HCT116 (cell line): ENCODE measurements around the gene ESD. TPM values are rescaled to one million over a fixed set of nuclear protein-coding genes. Genes with fewer than 3 reads are reported as not detected.

Source experiments
- ATAC-seq: fragments of 200-7000 bp; cut with Tn5 transposase; 2 replicates; pipeline ENCODE4 v1.9.1; 2020; ENCODE audit warnings: mild to moderate bottlenecking, moderate library complexity
- BruUV-seq: library from RNA; stranded (reverse); fragments of 400-500 nt; replicated peaks from 2 replicates; lab custom pipeline; 2021; lab: Mats Ljungman, UMichigan
- CTCF ChIA-PET: fragments of 300-600 bp; sonication (Branson Sonifier 250); formaldehyde crosslinking; loops from one replicate; lab custom pipeline; 2021; ENCODE audit warnings: antibody characterized with exemption; lab: Charles Lee
- POLR2A ChIA-PET: fragments of 300-600, 350-600 bp; sonication (Branson Sonifier 250); formaldehyde crosslinking; loops from one replicate; lab custom pipeline; 2021; ENCODE audit warnings: antibody characterized with exemption; lab: Charles Lee
- RAD21 ChIA-PET, 2 experiments: fragments of 300-600 bp; sonication (Branson Sonifier 250); formaldehyde crosslinking; loops; one replicate each; lab custom pipeline; 2023; ENCODE audit warnings: low total read pairs in 2 of 2; ENCODE audit not compliant: uncharacterized antibody in 2 of 2, unreplicated experiment in 2 of 2, low non-redundant PET in 1 of 2; lab: Charles Lee
- DNase-seq: peaks from one replicate; pipeline ENCODE4 v3.0.0-alpha.2; 2010; ENCODE audit warnings: low read depth, low spot score
- H2AFZ ChIP-seq: fragments of 200-600 bp; shearing (Covaris generic), sonication (generic); 2 replicates; pipeline ENCODE4 v1.6.1; 2017; ENCODE audit warnings: low read depth, mixed run types, mixed read lengths, antibody characterized with exemption, low read length; ENCODE audit not compliant: poor library complexity, severe bottlenecking
- H3K27ac ChIP-seq: 2 replicates; pipeline ENCODE4 v1.5.1; 2012; ENCODE audit warnings: low read depth, low read length
- H3K27me3 ChIP-seq: fragments of 200-600 bp; sonication (generic); 2 replicates; pipeline ENCODE4 v1.6.1; 2016; ENCODE audit warnings: mixed run types, low read length, mixed read lengths; ENCODE audit not compliant: insufficient read depth
- H3K36me3 ChIP-seq, 2 experiments: fragments of 200-500 bp in 1 of 2; fragments of 200-600 bp in 1 of 2; sonication (Bioruptor generic) in 1 of 2; sonication (generic) in 1 of 2; 2 replicates each; pipeline versions ENCODE4 v1.5.1 to v1.6.1; 2014 to 2016; ENCODE audit warnings: low read length in 2 of 2, inconsistent platforms in 1 of 2, mixed read lengths in 1 of 2, mixed run types in 1 of 2; ENCODE audit not compliant: insufficient read depth in 2 of 2, control insufficient read depth in 1 of 2
- H3K4me1 ChIP-seq, 2 experiments: fragments of 200-600 bp in 1 of 2; sonication (generic) in 1 of 2; 2 replicates each; pipeline versions ENCODE4 v1.5.1 to v1.6.1; 2012 to 2017; ENCODE audit warnings: low read length in 2 of 2, inconsistent platforms in 1 of 2, mild to moderate bottlenecking in 1 of 2, mixed read lengths in 1 of 2, mixed run types in 1 of 2, moderate library complexity in 1 of 2; ENCODE audit not compliant: insufficient read depth in 2 of 2, control insufficient read depth in 1 of 2
- H3K4me2 ChIP-seq: fragments of 200-600 bp; sonication (generic); 2 replicates; pipeline ENCODE4 v1.6.1; 2017; ENCODE audit warnings: mixed run types, low read length, mixed read lengths
- H3K4me3 ChIP-seq, 2 experiments: fragments of 200-600 bp in 1 of 2; sonication (generic) in 1 of 2; replicated peaks in 1 of 2; 2 replicates each; pipeline ENCODE4 v1.5.1; 2011 to 2016; ENCODE audit warnings: low read length in 2 of 2, control low read depth in 1 of 2, low read depth in 1 of 2, mild to moderate bottlenecking in 1 of 2, mixed read lengths in 1 of 2, mixed run types in 1 of 2
- H3K79me2 ChIP-seq: fragments of 200-600 bp; sonication (generic); 2 replicates; pipeline ENCODE4 v1.6.1; 2017; ENCODE audit warnings: mild to moderate bottlenecking, mixed run types, low read length, moderate library complexity, mixed read lengths; ENCODE audit not compliant: insufficient read depth
- H3K9ac ChIP-seq: fragments of 200-600 bp; sonication (generic); 2 replicates; pipeline ENCODE4 v1.6.1; 2016; ENCODE audit warnings: low read length, mixed read lengths
- H3K9me2 ChIP-seq: fragments of 200-600 bp; sonication (generic), shearing (Covaris generic); 2 replicates; pipeline ENCODE4 v1.6.1; 2017; ENCODE audit warnings: mixed run types, mild to moderate bottlenecking, moderate library complexity; ENCODE audit not compliant: insufficient read depth
- H3K9me3 ChIP-seq, 2 experiments: fragments of 200-500 bp in 1 of 2; fragments of 200-600 bp in 1 of 2; sonication (Bioruptor generic) in 1 of 2; sonication (generic) in 1 of 2; 2 replicates each; pipeline ENCODE4 v1.6.1; 2014 to 2017; ENCODE audit warnings: low read length in 2 of 2, mixed read lengths in 2 of 2, inconsistent platforms in 1 of 2, low read depth in 1 of 2, mild to moderate bottlenecking in 1 of 2, mixed run types in 1 of 2, moderate library complexity in 1 of 2; ENCODE audit not compliant: control insufficient read depth in 1 of 2, insufficient read depth in 1 of 2
- H4K20me1 ChIP-seq: fragments of 200-600 bp; sonication (generic), shearing (Covaris generic); 2 replicates; pipeline ENCODE4 v1.6.1; 2017; ENCODE audit warnings: mixed run types, mild to moderate bottlenecking, moderate library complexity; ENCODE audit not compliant: insufficient read depth
- CBX3 ChIP-seq: IDR thresholded peaks from 2 replicates; pipeline ENCODE4 v1.6.1; 2012; ENCODE audit warnings: low read depth
- CEBPB ChIP-seq: IDR thresholded peaks from 2 replicates; pipeline ENCODE4 v1.6.1; 2012; ENCODE audit warnings: low read depth
- EGR1 ChIP-seq: IDR thresholded peaks from 2 replicates; pipeline ENCODE4 v1.6.1; 2012; ENCODE audit warnings: low read depth
- ELF1 ChIP-seq: IDR thresholded peaks from 2 replicates; pipeline ENCODE4 v1.6.1; 2012; ENCODE audit warnings: low read depth, borderline replicate concordance
- EZH2phosphoT487 ChIP-seq: fragments of 200-600 bp; IDR thresholded peaks from 2 replicates; pipeline ENCODE4 v1.6.1; 2018; ENCODE audit warnings: antibody characterized with exemption, borderline replicate concordance
- JUND ChIP-seq: IDR thresholded peaks from 2 replicates; pipeline ENCODE4 v1.6.1; 2012
- POLR2A ChIP-seq: IDR thresholded peaks from 2 replicates; pipeline ENCODE4 v1.7.0; 2011; ENCODE audit warnings: borderline replicate concordance; ENCODE audit not compliant: insufficient read depth, insufficient read length; ENCODE audit errors: extremely low read depth
- POLR2AphosphoS5 ChIP-seq: IDR thresholded peaks from 2 replicates; pipeline ENCODE4 v1.6.1; 2011; ENCODE audit warnings: mild to moderate bottlenecking, low read depth, low read length, moderate library complexity
- RAD21 ChIP-seq: IDR thresholded peaks from 2 replicates; pipeline ENCODE4 v1.6.1; 2012; ENCODE audit warnings: low read depth, mild to moderate bottlenecking
- SIN3A ChIP-seq: IDR thresholded peaks from 2 replicates; pipeline ENCODE4 v1.6.1; 2012; ENCODE audit warnings: low read depth
- SP1 ChIP-seq: IDR thresholded peaks from 2 replicates; pipeline ENCODE4 v1.6.1; 2012; ENCODE audit warnings: low read depth
- SRF ChIP-seq: IDR thresholded peaks from 2 replicates; pipeline ENCODE4 v1.6.1; 2012; ENCODE audit warnings: low read depth
- TCF7L2 ChIP-seq: IDR thresholded peaks from 2 replicates; pipeline ENCODE4 v1.7.0; 2011; ENCODE audit warnings: borderline replicate concordance, inconsistent platforms; ENCODE audit not compliant: insufficient read depth, insufficient read length; ENCODE audit errors: extremely low read depth
- YY1 ChIP-seq: IDR thresholded peaks from 2 replicates; pipeline ENCODE4 v1.6.1; 2011; ENCODE audit warnings: low read length, low read depth, moderate library complexity, mild to moderate bottlenecking; ENCODE audit not compliant: insufficient replicate concordance; ENCODE audit errors: extremely low read depth
- ZFX ChIP-seq: fragments of 450-650 bp; IDR thresholded peaks from 2 replicates; pipeline ENCODE4 v1.6.1; 2017
- ZNF274 ChIP-seq: fragments of 200-500 bp; sonication (Bioruptor generic); IDR thresholded peaks from 2 replicates; pipeline ENCODE4 v1.6.1; 2014; ENCODE audit warnings: mild to moderate bottlenecking, low read depth, low read length, inconsistent platforms
- intact Hi-C: fragments of 100-400 bp; cut with micrococcal nuclease; formaldehyde crosslinking; loops from 2 replicates; pipeline ENCODE4 v1.10.0; 2022
- total RNA-seq: library from RNA; stranded (reverse); gene quantifications from one replicate; pipeline ENCODE4 v1.2.1, GENCODE V29; 2021; ENCODE audit not compliant: unreplicated experiment
- TF ChIP-seq, protein P1 (sequence below): IDR thresholded peaks from 2 replicates; pipeline ENCODE4 v1.6.1; 2012
- TF ChIP-seq, protein P2 (sequence below), 3 experiments: fragments of 200-600 bp in 1 of 3; sonication (generic) in 1 of 3; IDR thresholded peaks in 2 of 3; conservative IDR thresholded peaks in 1 of 3; 2 replicates each; pipeline ENCODE4 v1.5.1; 2012 to 2017; ENCODE audit warnings: low read depth in 2 of 3, low read length in 2 of 3, antibody characterized with exemption in 1 of 3, borderline replicate concordance in 1 of 3, control low read depth in 1 of 3, mild to moderate bottlenecking in 1 of 3, mixed read lengths in 1 of 3, mixed run types in 1 of 3, moderate library complexity in 1 of 3; ENCODE audit not compliant: insufficient read depth in 1 of 3

The ESD gene
- total RNA-seq, 1 experiment from 2014 or later, result 111 TPM

DNA sequence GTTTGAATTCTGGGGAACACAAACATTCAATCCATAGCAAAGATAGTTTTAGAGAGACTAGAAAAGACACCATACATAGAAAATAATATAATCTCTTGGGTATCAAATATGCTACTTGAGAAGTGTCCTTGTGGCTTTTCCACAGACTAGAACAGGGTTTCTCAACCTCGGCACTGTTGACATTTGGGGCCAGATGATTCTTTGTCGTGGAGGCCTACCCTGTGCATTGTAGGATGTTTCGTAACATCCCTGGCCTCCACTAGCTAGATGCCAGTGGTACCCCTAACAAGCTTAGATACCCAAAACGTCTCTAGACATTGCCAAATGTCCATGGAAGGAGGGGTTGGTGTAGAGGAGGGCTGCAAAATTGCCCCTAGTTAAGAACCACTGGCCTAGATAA is 2.2 kb upstream of the ESD start:
- Histone ChIP-seq H2AFZ (no peak overlapping the region), H3K4me1 (peaks cover 14 to 26% of the 10 kb centered on the region in 2 experiments), H3K4me3 (no peak overlapping the region), H3K9ac (no peak overlapping the region), H3K79me2 (peaks cover 28% of the 10 kb centered on the region), H3K9me3 (no peaks in the 10 kb centered on the region), H3K9me2 (no peaks in the 10 kb centered on the region), H4K20me1 (no peaks in the 10 kb centered on the region), H3K36me3 (no peaks in the 10 kb centered on the region), H3K4me2 (no peak overlapping the region), H3K27me3 (no peaks in the 10 kb centered on the region), H3K27ac (no peak overlapping the region)
- BruUV-seq, result no TSS peak
- ChIA-PET CTCF (no interaction called here), POLR2A (no interaction called here), RAD21 (no interaction called here)
- DNase-seq (no peak), ATAC-seq (no peak)
- intact Hi-C loops, result no loop called here
- TF ChIP-seq CBX3 (no peak), EZH2phosphoT487 (no peak), TCF7L2 (no peak), POLR2AphosphoS5 (no peak), SRF (no peak), ZNF274 (no peak), ZFX (no peak), SP1 (no peak), ELF1 (no peak), CEBPB (no peak), POLR2A (no peak), YY1 (no peak), EGR1 (no peak), RAD21 (no peak), JUND (no peak), SIN3A (no peak)
- TF ChIP-seq, protein P1, sequence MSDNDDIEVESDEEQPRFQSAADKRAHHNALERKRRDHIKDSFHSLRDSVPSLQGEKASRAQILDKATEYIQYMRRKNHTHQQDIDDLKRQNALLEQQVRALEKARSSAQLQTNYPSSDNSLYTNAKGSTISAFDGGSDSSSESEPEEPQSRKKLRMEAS, result no peak
- TF ChIP-seq, protein P2, sequence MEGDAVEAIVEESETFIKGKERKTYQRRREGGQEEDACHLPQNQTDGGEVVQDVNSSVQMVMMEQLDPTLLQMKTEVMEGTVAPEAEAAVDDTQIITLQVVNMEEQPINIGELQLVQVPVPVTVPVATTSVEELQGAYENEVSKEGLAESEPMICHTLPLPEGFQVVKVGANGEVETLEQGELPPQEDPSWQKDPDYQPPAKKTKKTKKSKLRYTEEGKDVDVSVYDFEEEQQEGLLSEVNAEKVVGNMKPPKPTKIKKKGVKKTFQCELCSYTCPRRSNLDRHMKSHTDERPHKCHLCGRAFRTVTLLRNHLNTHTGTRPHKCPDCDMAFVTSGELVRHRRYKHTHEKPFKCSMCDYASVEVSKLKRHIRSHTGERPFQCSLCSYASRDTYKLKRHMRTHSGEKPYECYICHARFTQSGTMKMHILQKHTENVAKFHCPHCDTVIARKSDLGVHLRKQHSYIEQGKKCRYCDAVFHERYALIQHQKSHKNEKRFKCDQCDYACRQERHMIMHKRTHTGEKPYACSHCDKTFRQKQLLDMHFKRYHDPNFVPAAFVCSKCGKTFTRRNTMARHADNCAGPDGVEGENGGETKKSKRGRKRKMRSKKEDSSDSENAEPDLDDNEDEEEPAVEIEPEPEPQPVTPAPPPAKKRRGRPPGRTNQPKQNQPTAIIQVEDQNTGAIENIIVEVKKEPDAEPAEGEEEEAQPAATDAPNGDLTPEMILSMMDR (IDR thresholded peaks at IDR 0.05 in 2 of 3, conservative IDR thresholded peaks at IDR 0.05 in 1 of 3; ENCODE audit: borderline replicate concordance in 1 of 3, insufficient read depth in 1 of 3, low read depth in 2 of 3, low read length in 2 of 3), result no peak
